Subcutaneous abdominal adipose tissue (tissue), 5 donors: ENCODE data around the gene NOX5.

Experiments used
- H3K27ac ChIP-seq: one replicate; pipeline ENCODE4 v1.7.0; 2013; ENCODE audit warnings: low read depth, mild to moderate bottlenecking, inconsistent platforms, low read length, moderate library complexity
- H3K27me3 ChIP-seq, 5 donors: one replicate each; pipeline ENCODE4 v1.7.0; 2013; ENCODE audit warnings: low read length in 5 of 5, inconsistent platforms in 1 of 5; ENCODE audit not compliant: control insufficient read depth in 5 of 5, insufficient read depth in 4 of 5
- H3K36me3 ChIP-seq, 5 donors: one replicate each; pipeline ENCODE4 v1.7.0; 2013; ENCODE audit warnings: low read length in 5 of 5; ENCODE audit not compliant: control insufficient read depth in 5 of 5, insufficient read depth in 5 of 5
- H3K4me1 ChIP-seq, 5 donors: one replicate each; pipeline ENCODE4 v1.7.0; 2013; ENCODE audit warnings: low read length in 5 of 5, mild to moderate bottlenecking in 3 of 5, moderate library complexity in 1 of 5; ENCODE audit not compliant: control insufficient read depth in 5 of 5, insufficient read depth in 5 of 5
- H3K4me3 ChIP-seq, 5 donors: one replicate each; pipeline ENCODE4 v1.7.0; 2013; ENCODE audit warnings: low read length in 5 of 5, low read depth in 1 of 5
- H3K9ac ChIP-seq, 5 donors: one replicate each; pipeline ENCODE4 v1.7.0; 2013; ENCODE audit warnings: low read length in 5 of 5, mild to moderate bottlenecking in 4 of 5, moderate library complexity in 3 of 5
- H3K9me3 ChIP-seq, 5 donors: one replicate each; pipeline ENCODE4 v1.7.0; 2013; ENCODE audit warnings: low read length in 5 of 5; ENCODE audit not compliant: control insufficient read depth in 5 of 5
- donor health status: healthy.
- donor health status: healthy.
- donor health status: healthy.
- donor health status: healthy.
- donor health status: healthy.

Gene NOX5

GRCh38 chr15:68990992-68991500 lies 23.4 kb upstream of the NOX5 start:
- Histone ChIP-seq H3K9me3 (no peaks in the 10 kb centered on the region), H3K27me3 (no peaks in the 10 kb centered on the region), H3K4me1 (no peaks in the 10 kb centered on the region), H3K4me3 (no peak overlapping the region), H3K36me3 (no peaks in the 10 kb centered on the region), H3K27ac (no peak overlapping the region), H3K9ac (no peak overlapping the region)

GRCh38 chr15:68991723-68992122 lies 22.8 kb upstream of the NOX5 start:
- no peaks in the 10 kb centered on the region for H3K9me3 ChIP-seq
- H3K36me3 ChIP-seq, result no peaks in the 10 kb centered on the region
- H3K9ac ChIP-seq, result no peak overlapping the region
- no peaks in the 10 kb centered on the region for H3K4me1 ChIP-seq
- no peak overlapping the region for H3K27ac ChIP-seq
- no peak overlapping the region for H3K4me3 ChIP-seq
- no peaks in the 10 kb centered on the region for H3K27me3 ChIP-seq

- no peak overlapping the region for H3K9ac ChIP-seq
- H3K4me3 ChIP-seq, result no peak overlapping the region
- H3K36me3 ChIP-seq, result no peaks in the 10 kb centered on the region
- no peak overlapping the region for H3K27ac ChIP-seq
- H3K4me1 ChIP-seq, result no peaks in the 10 kb centered on the region
- H3K27me3 ChIP-seq, result no peaks in the 10 kb centered on the region
- H3K9me3 ChIP-seq, result no peaks in the 10 kb centered on the region
Observed at GRCh38 chr15:68992696-68993095, 21.8 kb upstream of the NOX5 start.

GRCh38 chr15:68993276-68993675 lies 21.2 kb upstream of the NOX5 start:
- H3K9me3 ChIP-seq, result no peaks in the 10 kb centered on the region
- H3K27ac ChIP-seq, result no peak overlapping the region
- H3K36me3 ChIP-seq, result no peaks in the 10 kb centered on the region
- H3K4me1 ChIP-seq, result no peaks in the 10 kb centered on the region
- H3K9ac ChIP-seq, result no peak overlapping the region
- H3K27me3 ChIP-seq, result no peaks in the 10 kb centered on the region
- no peak overlapping the region for H3K4me3 ChIP-seq

GRCh38 chr15:68994149-68994548 lies 20.3 kb upstream of the NOX5 start:
- Histone ChIP-seq H3K4me1 (no peaks in the 10 kb centered on the region), H3K4me3 (no peak overlapping the region), H3K9ac (no peak overlapping the region), H3K9me3 (no peaks in the 10 kb centered on the region), H3K36me3 (no peaks in the 10 kb centered on the region), H3K27me3 (no peaks in the 10 kb centered on the region), H3K27ac (no peak overlapping the region)

GRCh38 chr15:68994981-68995761 lies 19.3 kb upstream of the NOX5 start:
- no peak overlapping the region for H3K27ac ChIP-seq
- no peak overlapping the region for H3K4me3 ChIP-seq
- no peaks in the 10 kb centered on the region for H3K27me3 ChIP-seq
- H3K9ac ChIP-seq, result no peak overlapping the region
- no peaks in the 10 kb centered on the region for H3K9me3 ChIP-seq
- no peaks in the 10 kb centered on the region for H3K36me3 ChIP-seq
- peaks cover 0 to 1% (median 0%) of the 10 kb centered on the region in 5 donors for H3K4me1 ChIP-seq

- H3K36me3 ChIP-seq, result no peaks in the 10 kb centered on the region
- H3K9ac ChIP-seq, result no peak overlapping the region
- H3K27ac ChIP-seq, result no peak overlapping the region
- H3K9me3 ChIP-seq, result no peaks in the 10 kb centered on the region
- H3K4me1 ChIP-seq, result peaks cover 0 to 17% (median 3%) of the 10 kb centered on the region in 5 donors
- peaks cover 0 to 4% (median 0%) of the 10 kb centered on the region in 5 donors for H3K27me3 ChIP-seq
- H3K4me3 ChIP-seq, result no peak overlapping the region
Observed at GRCh38 chr15:68997050-68997449, 17.4 kb upstream of the NOX5 start.

GRCh38 chr15:68997930-68998777 lies 16.3 kb upstream of the NOX5 start:
- Histone ChIP-seq H3K27ac (no peak overlapping the region), H3K36me3 (no peaks in the 10 kb centered on the region), H3K9ac (no peak overlapping the region), H3K4me3 (no peak overlapping the region), H3K9me3 (no peaks in the 10 kb centered on the region), H3K27me3 (peaks cover 0 to 4% (median 0%) of the 10 kb centered on the region in 5 donors), H3K4me1 (peaks cover 0 to 18% (median 3%) of the 10 kb centered on the region in 5 donors)

GRCh38 chr15:68999091-68999490 lies 15.4 kb upstream of the NOX5 start:
- Histone ChIP-seq H3K27me3 (peaks cover 0 to 4% (median 0%) of the 10 kb centered on the region in 5 donors), H3K4me3 (no peak overlapping the region), H3K9ac (no peak overlapping the region), H3K9me3 (no peaks in the 10 kb centered on the region), H3K27ac (no peak overlapping the region), H3K36me3 (no peaks in the 10 kb centered on the region), H3K4me1 (peaks cover 0 to 18% (median 3%) of the 10 kb centered on the region in 5 donors)

- peaks cover 0 to 18% (median 3%) of the 10 kb centered on the region in 5 donors for H3K4me1 ChIP-seq
- no peaks in the 10 kb centered on the region for H3K9me3 ChIP-seq
- H3K9ac ChIP-seq, result no peak overlapping the region
- no peaks in the 10 kb centered on the region for H3K36me3 ChIP-seq
- H3K4me3 ChIP-seq, result no peak overlapping the region
- peaks cover 0 to 4% (median 0%) of the 10 kb centered on the region in 5 donors for H3K27me3 ChIP-seq
- no peak overlapping the region for H3K27ac ChIP-seq
Observed at GRCh38 chr15:69000091-69000490, 14.4 kb upstream of the NOX5 start.
